KBM-7 (cell line): Measurements from ENCODE around the gene NDUFB6.

Experiments
- DNase-seq: peaks from one replicate; pipeline ENCODE4 v3.0.0-alpha.2; 2015
- in situ Hi-C: fragments of 300-500 bp; cut with MboI; formaldehyde crosslinking; loops from 2 replicates; pipeline ENCODE4 v1.14.3; 2020; ENCODE audit warnings: low sequenced_read_pairs, low pct_unique_long_range_greater_than_20kb, mixed read lengths

NDUFB6 gene

GRCh38 chr9:32572900-32573523 is at the start of gene NDUFB6:
Gene NDUFB6, minus strand, starts transcription at chr9:32573159. Its CDS starts 99 bp downstream, at chr9:32573060.
- peak; percentile 95 for DNase-seq
- in situ Hi-C loops = loop anchor here (10.0 kb wide), 1 partner anchor 188 kb away; the partner anchor contains the start of gene ACO1

GRCh38 chr9:32618261-32618660 is 45.3 kb upstream of the NDUFB6 start:
- in situ Hi-C loops = no loop called here
- DNase-seq = no peak

- in situ Hi-C loops = no loop called here
- DNase-seq = no peak
These were observed 33.9 kb upstream of the NDUFB6 start for GRCh38 chr9:32606811-32607210.

GRCh38 chr9:32603914-32604852 is 31.2 kb upstream of the NDUFB6 start:
- DNase-seq = no peak

GRCh38 chr9:32599021-32599420 is 26.1 kb upstream of the NDUFB6 start:
- DNase-seq = peak; percentile 36
- in situ Hi-C loops = loop anchor here (25.0 kb wide), 1 partner anchor 363 kb away; no protein-coding TSS in a partner anchor

More at GRCh38 chr9:32603914-32604852, 31.2 kb upstream of the NDUFB6 start:
- in situ Hi-C loops = no loop called here

GRCh38 chr9:32596936-32597335 is 24.0 kb upstream of the NDUFB6 start:
- in situ Hi-C loops = loop anchor here (25.0 kb wide), 1 partner anchor 365 kb away; no protein-coding TSS in a partner anchor
- no peak for DNase-seq

- peak; percentile 55 for DNase-seq
- in situ Hi-C loops = loop anchor here (25.0 kb wide), 1 partner anchor 366 kb away; no protein-coding TSS in a partner anchor
These were observed 23.3 kb upstream of the NDUFB6 start for GRCh38 chr9:32596096-32596865.

- DNase-seq = no peak
These were observed 17.9 kb upstream of the NDUFB6 start for GRCh38 chr9:32590898-32591297.

GRCh38 chr9:32590476-32590875 is 17.5 kb upstream of the NDUFB6 start:
- in situ Hi-C loops = loop anchor here (25.0 kb wide), 1 partner anchor 372 kb away; no protein-coding TSS in a partner anchor
- no peak for DNase-seq

More at GRCh38 chr9:32590898-32591297, 17.9 kb upstream of the NDUFB6 start:
- in situ Hi-C loops = loop anchor here (25.0 kb wide), 1 partner anchor 371 kb away; no protein-coding TSS in a partner anchor

GRCh38 chr9:32589083-32589723 is 16.2 kb upstream of the NDUFB6 start:
- in situ Hi-C loops = loop anchor here (25.0 kb wide), 1 partner anchor 373 kb away; no protein-coding TSS in a partner anchor
- DNase-seq = peak; percentile 42

- in situ Hi-C loops = loop anchor here (25.0 kb wide), 1 partner anchor 374 kb away; no protein-coding TSS in a partner anchor
- no peak for DNase-seq
These were observed 14.9 kb upstream of the NDUFB6 start for GRCh38 chr9:32587901-32588300.

- no peak for DNase-seq
- in situ Hi-C loops = loop anchor here (25.0 kb wide), 1 partner anchor 378 kb away; no protein-coding TSS in a partner anchor
These were observed 11.8 kb upstream of the NDUFB6 start for GRCh38 chr9:32584784-32585183.

- in situ Hi-C loops = loop anchor here (25.0 kb wide), 1 partner anchor 381 kb away; no protein-coding TSS in a partner anchor
- peak; percentile 71 for DNase-seq
These were observed 8.7 kb upstream of the NDUFB6 start for GRCh38 chr9:32581512-32582143.

GRCh38 chr9:32580631-32581300 is 7.8 kb upstream of the NDUFB6 start:
- DNase-seq = no peak
- in situ Hi-C loops = loop anchor here (25.0 kb wide), 1 partner anchor 382 kb away; no protein-coding TSS in a partner anchor

- DNase-seq = peak; percentile 63
- in situ Hi-C loops = loop anchor here (10.0 to 25.0 kb wide), 2 partner anchors 195 to 382 kb away; partner anchors contain the start of gene ACO1
These were observed 6.9 kb upstream of the NDUFB6 start for GRCh38 chr9:32579706-32580331.

- DNase-seq = no peak
- in situ Hi-C loops = loop anchor here (10.0 to 25.0 kb wide), 2 partner anchors 194 to 383 kb away; partner anchors contain the start of gene ACO1
These were observed 6.0 kb upstream of the NDUFB6 start for GRCh38 chr9:32578976-32579375.

- no peak for DNase-seq
- in situ Hi-C loops = loop anchor here (10.0 to 25.0 kb wide), 2 partner anchors 193 to 385 kb away; partner anchors contain the start of gene ACO1
These were observed 4.4 kb upstream of the NDUFB6 start for GRCh38 chr9:32577316-32577715.
